GM12891 (cell line): ENCODE data around the gene GABRP.

Experiments
- POLR2A ChIP-seq: IDR thresholded peaks from 2 replicates; pipeline ENCODE4 v1.6.1; 2011; ENCODE audit warnings: low read depth, low read length, control low read depth
- SPI1 ChIP-seq: IDR thresholded peaks from 2 replicates; pipeline ENCODE4 v1.6.1; 2011; ENCODE audit warnings: low read depth, low read length, control low read depth

DNA sequence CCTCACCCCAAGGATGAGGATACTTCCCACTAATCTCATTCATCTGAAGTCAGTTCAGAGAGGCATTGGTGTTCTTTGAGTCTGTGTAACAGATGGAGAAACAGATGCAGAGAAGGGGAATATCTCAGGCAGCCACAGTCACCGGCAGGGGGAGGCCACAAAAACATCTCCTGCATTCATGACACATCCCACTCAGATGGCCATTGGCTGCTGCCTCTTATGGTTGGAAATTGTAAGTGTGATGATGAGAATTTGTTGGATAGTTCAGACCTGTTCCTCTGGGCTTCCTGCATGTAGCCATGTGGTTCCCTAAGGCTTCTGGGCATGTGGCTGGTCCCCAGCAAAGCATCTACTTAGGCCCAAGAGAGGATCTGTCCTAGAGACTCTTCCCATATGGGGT lies 45.9 kb upstream of the GABRP start:
- TF ChIP-seq POLR2A (no peak), SPI1 (no peak)
